ENCODE data around the gene WDR31.

DNA sequence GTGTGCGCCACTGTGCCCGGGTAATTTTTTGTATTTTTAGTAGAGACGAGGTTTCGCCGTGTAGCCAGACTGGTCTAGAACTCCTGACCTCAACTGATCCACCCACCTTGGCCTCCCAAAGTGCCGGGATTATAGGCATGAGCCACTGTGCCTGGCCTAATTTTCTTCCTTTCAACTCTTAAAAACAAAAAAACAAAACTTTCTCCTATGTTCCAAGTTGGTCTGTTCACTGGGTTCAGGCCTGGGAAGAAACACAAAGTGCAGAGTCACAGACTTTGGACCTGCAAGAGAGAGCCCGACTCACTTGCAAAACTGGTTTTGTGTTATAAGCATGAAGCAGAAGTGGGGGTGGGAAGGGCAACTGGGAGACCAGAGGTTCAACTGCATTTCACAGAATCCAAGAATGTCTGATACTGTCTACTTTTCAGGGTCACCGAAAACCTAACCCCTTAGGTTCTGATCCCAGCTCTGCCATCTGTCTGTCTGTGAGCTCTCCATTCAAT is 41.9 kb upstream of the WDR31 start:
- TF ChIP-seq, protein P1, sequence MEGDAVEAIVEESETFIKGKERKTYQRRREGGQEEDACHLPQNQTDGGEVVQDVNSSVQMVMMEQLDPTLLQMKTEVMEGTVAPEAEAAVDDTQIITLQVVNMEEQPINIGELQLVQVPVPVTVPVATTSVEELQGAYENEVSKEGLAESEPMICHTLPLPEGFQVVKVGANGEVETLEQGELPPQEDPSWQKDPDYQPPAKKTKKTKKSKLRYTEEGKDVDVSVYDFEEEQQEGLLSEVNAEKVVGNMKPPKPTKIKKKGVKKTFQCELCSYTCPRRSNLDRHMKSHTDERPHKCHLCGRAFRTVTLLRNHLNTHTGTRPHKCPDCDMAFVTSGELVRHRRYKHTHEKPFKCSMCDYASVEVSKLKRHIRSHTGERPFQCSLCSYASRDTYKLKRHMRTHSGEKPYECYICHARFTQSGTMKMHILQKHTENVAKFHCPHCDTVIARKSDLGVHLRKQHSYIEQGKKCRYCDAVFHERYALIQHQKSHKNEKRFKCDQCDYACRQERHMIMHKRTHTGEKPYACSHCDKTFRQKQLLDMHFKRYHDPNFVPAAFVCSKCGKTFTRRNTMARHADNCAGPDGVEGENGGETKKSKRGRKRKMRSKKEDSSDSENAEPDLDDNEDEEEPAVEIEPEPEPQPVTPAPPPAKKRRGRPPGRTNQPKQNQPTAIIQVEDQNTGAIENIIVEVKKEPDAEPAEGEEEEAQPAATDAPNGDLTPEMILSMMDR (conservative IDR thresholded peaks at IDR 0.05) = no peak
- TF ChIP-seq ZFX (IDR thresholded peaks at IDR 0.05) = no peak

All from C4-2B (cell line).